Uterus (tissue), 4 donors: Measurements from ENCODE around the gene METTL4. TPM values are rescaled to one million over a fixed set of nuclear protein-coding genes. Genes with fewer than 3 reads are reported as not detected.

Source experiments
- DNase-seq, 2 donors: peaks; one replicate each; pipeline ENCODE4 v3.0.0-alpha.2; 2019 to 2020
- H3K27ac ChIP-seq, 2 donors: fragments of 200-600 bp; sonication (generic); 1 replicate in 1 of 2; 2 replicates in 1 of 2; pipeline ENCODE4 v1.5.1; 2016 to 2018
- H3K27me3 ChIP-seq, 2 donors: fragments of 200-600 bp; sonication (generic); one replicate each; pipeline ENCODE4 v1.5.1; 2018 to 2019; ENCODE audit warnings: control low read depth in 1 of 2
- H3K36me3 ChIP-seq, 2 donors: fragments of 200-600 bp; sonication (generic); one replicate each; pipeline ENCODE4 v1.5.1; 2019; ENCODE audit warnings: control low read depth in 1 of 2
- H3K4me1 ChIP-seq, 2 donors: fragments of 200-600 bp; sonication (generic); one replicate each; pipeline ENCODE4 v1.5.1; 2018 to 2019; ENCODE audit warnings: control low read depth in 1 of 2
- H3K4me3 ChIP-seq, 2 donors: fragments of 200-600 bp; sonication (generic); 1 replicate in 1 of 2; 2 replicates in 1 of 2; pipeline ENCODE4 v1.5.1; 2018 to 2019; ENCODE audit warnings: mild to moderate bottlenecking in 1 of 2
- H3K9me3 ChIP-seq, 2 donors: fragments of 200-600 bp; sonication (generic); one replicate each; pipeline ENCODE4 v1.5.1; 2019; ENCODE audit warnings: control low read depth in 1 of 2
- CTCF ChIP-seq, 4 experiments: fragments of 200-600 bp in 2 of 4; fragments of 450-650 bp in 2 of 4; sonication (generic) in 2 of 4; IDR thresholded peaks; one replicate each; pipeline ENCODE4 v1.5.1; 2016 to 2019; ENCODE audit warnings: antibody characterized with exemption in 4 of 4, mild to moderate bottlenecking in 2 of 4, moderate library complexity in 1 of 4
- POLR2A ChIP-seq, 2 donors: fragments of 450-650 bp; IDR thresholded peaks; one replicate each; pipeline ENCODE4 v1.6.1; 2016; ENCODE audit warnings: antibody characterized with exemption in 2 of 2, mild to moderate bottlenecking in 1 of 2, moderate library complexity in 1 of 2
- intact Hi-C: fragments of 100-400 bp; cut with DNase I; formaldehyde crosslinking; loops from one replicate; pipeline ENCODE4 v1.15.1; 2023; ENCODE audit warnings: low total_unique reads
- total RNA-seq, 4 donors: library from RNA; depleted of rRNA in 3 of 4; stranded (reverse); fragments of >200 nt in 3 of 4; gene quantifications; one replicate each; pipeline versions ENCODE4 v1.1.0 to v1.2.4, GENCODE V29; 2014 to 2023
- donor health status: DM: yes; HTN: yes; CAD: no.

The METTL4 gene
- total RNA-seq, 4 donors from 2014 or later: 6.7 to 22.9 (median 18.5) TPM

GRCh38 chr18:2508678-2509077 lies 62.6 kb downstream of the METTL4 start:
- Histone ChIP-seq H3K9me3 (no peaks in the 10 kb centered on the region), H3K27me3 (no peaks in the 10 kb centered on the region), H3K27ac (no peak overlapping the region), H3K4me1 (no peaks in the 10 kb centered on the region), H3K4me3 (no peak overlapping the region), H3K36me3 (no peaks in the 10 kb centered on the region)
- DNase-seq: no peak
- intact Hi-C loops: no loop called here
- TF ChIP-seq CTCF (IDR thresholded peaks at IDR 0.05) (no peak), POLR2A (IDR thresholded peaks at IDR 0.05) (no peak)

- TF ChIP-seq POLR2A (IDR thresholded peaks at IDR 0.05) (no peak), CTCF (IDR thresholded peaks at IDR 0.05) (no peak)
Observed at GRCh38 chr18:2508155-2508554, 63.1 kb downstream of the METTL4 start.

GRCh38 chr18:2504642-2505041 lies 66.7 kb downstream of the METTL4 start:
- intact Hi-C loops: no loop called here
- H3K36me3 ChIP-seq: no peaks in the 10 kb centered on the region
- DNase-seq: no peak
- no peak overlapping the region for H3K27ac ChIP-seq
- no peaks in the 10 kb centered on the region for H3K9me3 ChIP-seq
- H3K4me3 ChIP-seq: no peak overlapping the region
- H3K27me3 ChIP-seq: no peaks in the 10 kb centered on the region
- H3K4me1 ChIP-seq: no peaks in the 10 kb centered on the region
- TF ChIP-seq POLR2A (IDR thresholded peaks at IDR 0.05): no peak
- TF ChIP-seq CTCF (IDR thresholded peaks at IDR 0.05): no peak

More at GRCh38 chr18:2508155-2508554, 63.1 kb downstream of the METTL4 start:
- DNase-seq: no peak
- no peak overlapping the region for H3K27ac ChIP-seq
- no peaks in the 10 kb centered on the region for H3K36me3 ChIP-seq
- H3K27me3 ChIP-seq: no peaks in the 10 kb centered on the region
- H3K4me3 ChIP-seq: no peak overlapping the region
- no peaks in the 10 kb centered on the region for H3K9me3 ChIP-seq
- intact Hi-C loops: no loop called here
- H3K4me1 ChIP-seq: no peaks in the 10 kb centered on the region

GRCh38 chr18:2502880-2503279 lies 68.4 kb downstream of the METTL4 start:
- Histone ChIP-seq H3K4me3 (no peak overlapping the region), H3K27ac (no peak overlapping the region), H3K9me3 (no peaks in the 10 kb centered on the region), H3K36me3 (no peaks in the 10 kb centered on the region), H3K4me1 (no peaks in the 10 kb centered on the region), H3K27me3 (no peaks in the 10 kb centered on the region)
- intact Hi-C loops: no loop called here
- TF ChIP-seq CTCF (IDR thresholded peaks at IDR 0.05): no peak
- TF ChIP-seq POLR2A (IDR thresholded peaks at IDR 0.05): no peak
- DNase-seq: no peak

- Histone ChIP-seq H3K36me3 (no peaks in the 10 kb centered on the region), H3K4me3 (no peak overlapping the region), H3K4me1 (no peaks in the 10 kb centered on the region), H3K27ac (no peak overlapping the region), H3K27me3 (no peaks in the 10 kb centered on the region), H3K9me3 (no peaks in the 10 kb centered on the region)
- intact Hi-C loops: no loop called here
- no peak for DNase-seq
- TF ChIP-seq POLR2A (IDR thresholded peaks at IDR 0.05) (no peak), CTCF (IDR thresholded peaks at IDR 0.05) (no peak)
Observed at GRCh38 chr18:2502394-2502793, 68.9 kb downstream of the METTL4 start.
